Renal cortical epithelial cell (primary cell): ENCODE data around the gene RFX7. TPM values are rescaled to one million over a fixed set of nuclear protein-coding genes. Genes with fewer than 3 reads are reported as not detected.

Source experiments
- DNase-seq: peaks from one replicate; pipeline ENCODE4 v3.0.0-alpha.2; 2011; ENCODE audit warnings: low read depth
- total RNA-seq: library from RNA; depleted of rRNA; stranded (reverse); fragments of >200 nt; gene quantifications from 2 replicates; pipeline ENCODE4 v1.2.3, GENCODE V29; 2014

The RFX7 gene
- total RNA-seq, 1 donor from 2014 or later, result 17.4 TPM

DNA sequence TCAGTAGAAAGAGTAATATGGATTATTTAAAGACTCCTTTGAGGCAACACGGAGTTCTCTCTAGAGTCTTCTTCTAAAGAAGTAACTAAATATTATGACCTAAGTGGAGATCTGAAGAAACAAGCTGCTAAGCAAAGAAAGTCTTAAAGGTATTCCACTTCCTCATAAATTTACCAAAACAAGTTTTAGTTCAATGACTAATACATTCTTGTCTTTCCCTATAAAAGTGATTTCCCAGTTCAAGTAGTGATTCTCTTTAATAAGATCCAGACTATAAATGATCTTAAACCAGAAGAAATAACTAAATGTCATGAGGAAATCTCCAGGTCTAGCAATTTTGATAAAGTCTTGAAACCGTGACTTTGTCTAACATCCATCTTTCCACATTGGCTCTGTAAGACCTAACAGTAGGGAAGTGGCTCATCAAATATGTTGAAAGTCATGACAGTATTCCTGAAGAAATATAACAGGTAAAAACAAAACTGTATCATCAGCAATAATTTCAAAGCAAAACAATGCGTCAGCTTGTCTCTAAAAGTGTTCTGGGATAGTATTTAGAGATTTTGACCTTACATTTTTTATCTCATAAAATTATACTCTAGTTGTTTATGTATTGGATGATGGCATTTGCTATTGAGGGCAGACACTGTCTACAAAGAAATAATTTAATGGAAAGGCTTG, 198.5 kb downstream of the RFX7 start:
- DNase-seq, result peak; percentile 44

DNA sequence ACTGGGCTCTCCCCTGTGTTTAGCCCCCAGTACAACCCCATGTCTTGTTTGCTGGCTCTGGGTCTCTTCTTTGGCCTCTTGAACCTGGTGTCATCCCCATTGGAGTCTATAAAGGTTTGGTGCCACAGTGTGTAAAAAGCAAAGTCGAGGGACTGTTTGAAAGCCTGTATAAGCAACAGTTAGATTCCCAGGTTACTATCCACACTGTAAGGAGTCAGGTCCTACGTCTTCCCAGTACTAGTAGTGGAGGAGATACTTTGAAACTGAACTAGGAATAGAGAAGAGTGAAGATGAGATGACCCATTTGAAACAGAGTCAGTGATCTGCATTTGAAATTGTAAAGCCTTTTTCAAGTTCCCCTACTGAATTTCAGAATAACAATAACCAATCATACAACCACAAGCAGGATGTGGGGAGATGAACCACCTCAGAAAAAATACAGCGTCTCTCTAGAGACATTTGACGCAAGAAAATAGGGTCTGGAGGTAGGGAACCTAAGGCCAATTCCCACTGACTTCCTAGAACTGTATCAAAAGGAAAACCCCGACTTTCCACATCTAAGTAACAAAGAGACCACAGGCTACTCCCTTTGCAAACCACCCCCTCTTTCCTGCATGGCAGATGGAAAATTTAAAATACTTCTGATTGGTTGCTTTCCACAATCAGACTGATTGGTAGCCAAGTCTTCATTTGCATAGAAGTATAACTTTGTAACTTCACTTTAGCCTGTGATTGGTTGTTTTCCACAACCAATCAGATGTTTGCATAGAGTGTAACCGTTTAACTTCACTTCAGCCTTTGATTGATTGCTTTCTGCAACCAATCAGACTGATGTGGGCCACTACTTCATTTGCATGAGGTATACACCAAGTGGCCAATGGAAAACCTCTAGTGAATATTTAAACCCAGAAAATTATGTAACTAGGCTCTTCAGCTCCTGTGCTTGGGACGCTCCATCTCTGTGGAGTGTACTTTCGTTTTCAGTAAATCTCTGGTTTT, 200.4 kb downstream of the RFX7 start:
- DNase-seq, result no peak

GRCh38 chr15:56042498-56042897, 201.2 kb downstream of the RFX7 start:
- no peak for DNase-seq

GRCh38 chr15:56042031-56042430, 201.6 kb downstream of the RFX7 start:
- no peak for DNase-seq

- DNase-seq, result peak; percentile 99
Observed at GRCh38 chr15:56040081-56041035, 203.3 kb downstream of the RFX7 start.

DNA sequence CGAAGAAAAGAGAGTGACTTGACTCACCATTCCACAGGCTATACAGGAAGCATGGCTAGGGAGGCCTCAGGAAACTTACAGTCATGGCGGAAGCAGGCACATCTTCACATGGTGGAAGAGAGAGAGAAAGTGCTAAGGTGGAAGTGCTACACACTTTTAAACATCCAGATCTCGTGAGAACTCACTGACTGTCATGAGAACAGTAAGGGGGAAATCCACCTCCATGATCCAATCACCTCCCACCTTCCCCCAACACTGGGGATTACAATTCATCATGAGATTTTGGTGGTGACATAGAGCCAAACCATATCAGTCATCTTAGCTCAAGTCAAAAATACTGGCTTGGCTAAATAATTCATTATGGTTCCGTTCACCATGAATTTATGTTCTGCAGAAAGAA, 205.0 kb downstream of the RFX7 start:
- DNase-seq, result no peak

GRCh38 chr15:56038015-56038414, 205.7 kb downstream of the RFX7 start:
- DNase-seq, result no peak

Other genes starting within 250 kb of the RFX7 start
- 7.5 and 34.4 TPM in 2 replicates for gene TEX9, start 121.5 kb upstream of the RFX7 start, total RNA-seq
- gene MNS1, start 221.3 kb upstream of the RFX7 start, total RNA-seq, result 0.35 and 4.2 TPM in 2 replicates